ENCODE measurements around the gene MYCBP2.

DNA sequence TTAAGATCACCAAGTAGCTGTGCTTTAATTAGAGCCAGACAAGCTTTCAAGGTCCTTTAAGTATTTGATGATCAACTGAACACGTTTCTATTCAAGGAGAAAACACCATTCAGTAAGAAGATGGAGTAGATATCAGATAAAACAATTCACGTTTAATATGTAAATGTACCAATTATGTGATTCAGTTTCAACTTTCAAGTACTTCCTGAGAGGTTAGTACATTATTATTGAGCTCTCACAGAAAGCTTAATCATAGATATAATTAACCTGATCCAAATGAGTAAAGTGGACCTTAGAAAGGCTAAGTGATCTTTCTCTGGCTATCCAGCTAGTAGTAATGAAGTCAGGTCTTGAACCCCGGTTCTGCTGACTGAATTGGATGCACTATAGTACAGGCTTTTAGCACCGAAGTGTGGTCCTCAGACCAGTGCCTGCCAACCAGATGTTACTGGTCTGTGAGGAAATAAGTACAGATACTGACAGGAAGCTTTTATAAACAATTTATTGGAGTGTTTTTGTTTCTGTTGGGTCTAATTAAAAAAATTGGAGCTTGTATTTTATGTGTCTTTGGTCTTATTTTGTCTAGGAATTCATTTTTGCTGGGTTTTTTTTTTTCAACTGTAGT lies 324.8 kb downstream of the MYCBP2 start:
- TF ChIP-seq, protein P1, sequence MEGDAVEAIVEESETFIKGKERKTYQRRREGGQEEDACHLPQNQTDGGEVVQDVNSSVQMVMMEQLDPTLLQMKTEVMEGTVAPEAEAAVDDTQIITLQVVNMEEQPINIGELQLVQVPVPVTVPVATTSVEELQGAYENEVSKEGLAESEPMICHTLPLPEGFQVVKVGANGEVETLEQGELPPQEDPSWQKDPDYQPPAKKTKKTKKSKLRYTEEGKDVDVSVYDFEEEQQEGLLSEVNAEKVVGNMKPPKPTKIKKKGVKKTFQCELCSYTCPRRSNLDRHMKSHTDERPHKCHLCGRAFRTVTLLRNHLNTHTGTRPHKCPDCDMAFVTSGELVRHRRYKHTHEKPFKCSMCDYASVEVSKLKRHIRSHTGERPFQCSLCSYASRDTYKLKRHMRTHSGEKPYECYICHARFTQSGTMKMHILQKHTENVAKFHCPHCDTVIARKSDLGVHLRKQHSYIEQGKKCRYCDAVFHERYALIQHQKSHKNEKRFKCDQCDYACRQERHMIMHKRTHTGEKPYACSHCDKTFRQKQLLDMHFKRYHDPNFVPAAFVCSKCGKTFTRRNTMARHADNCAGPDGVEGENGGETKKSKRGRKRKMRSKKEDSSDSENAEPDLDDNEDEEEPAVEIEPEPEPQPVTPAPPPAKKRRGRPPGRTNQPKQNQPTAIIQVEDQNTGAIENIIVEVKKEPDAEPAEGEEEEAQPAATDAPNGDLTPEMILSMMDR (IDR thresholded peaks at IDR 0.05 in 8 of 11, conservative IDR thresholded peaks at IDR 0.05 in 3 of 11): no peak
- TF ChIP-seq POLR2AphosphoS5 (IDR thresholded peaks at IDR 0.05): no peak
- TF ChIP-seq POLR2A (IDR thresholded peaks at IDR 0.05): no peak
